Left renal pelvis (tissue), 4 donors: ENCODE measurements around the gene RNF126. TPM values are rescaled to one million over a fixed set of nuclear protein-coding genes. Genes with fewer than 3 reads are reported as not detected.
A peak's percentile ranks its signal among the peaks of the same experiment; 100 is the strongest.
"Not testable (repeated sequence)": the region's sequence is repeated elsewhere in the genome, so short reads cannot be mapped to it uniquely, and the experiment has no call there.

Experiments used
- DNase-seq, 4 donors: peaks; one replicate each; pipeline ENCODE4 v3.0.0-alpha.2; 2013; ENCODE audit warnings: low read depth in 4 of 4, low spot score in 3 of 4
- polyA plus RNA-seq, 4 donors: library from polyadenylated mRNA; unstranded; fragments of 120-200 nt; gene quantifications; one replicate each; pipeline ENCODE4 v1.2.1, GENCODE V29; 2013; ENCODE audit not compliant: insufficient read length in 4 of 4

Gene RNF126
- polyA plus RNA-seq, 4 donors = 19.4 to 37.5 (median 20.5) TPM

DNA sequence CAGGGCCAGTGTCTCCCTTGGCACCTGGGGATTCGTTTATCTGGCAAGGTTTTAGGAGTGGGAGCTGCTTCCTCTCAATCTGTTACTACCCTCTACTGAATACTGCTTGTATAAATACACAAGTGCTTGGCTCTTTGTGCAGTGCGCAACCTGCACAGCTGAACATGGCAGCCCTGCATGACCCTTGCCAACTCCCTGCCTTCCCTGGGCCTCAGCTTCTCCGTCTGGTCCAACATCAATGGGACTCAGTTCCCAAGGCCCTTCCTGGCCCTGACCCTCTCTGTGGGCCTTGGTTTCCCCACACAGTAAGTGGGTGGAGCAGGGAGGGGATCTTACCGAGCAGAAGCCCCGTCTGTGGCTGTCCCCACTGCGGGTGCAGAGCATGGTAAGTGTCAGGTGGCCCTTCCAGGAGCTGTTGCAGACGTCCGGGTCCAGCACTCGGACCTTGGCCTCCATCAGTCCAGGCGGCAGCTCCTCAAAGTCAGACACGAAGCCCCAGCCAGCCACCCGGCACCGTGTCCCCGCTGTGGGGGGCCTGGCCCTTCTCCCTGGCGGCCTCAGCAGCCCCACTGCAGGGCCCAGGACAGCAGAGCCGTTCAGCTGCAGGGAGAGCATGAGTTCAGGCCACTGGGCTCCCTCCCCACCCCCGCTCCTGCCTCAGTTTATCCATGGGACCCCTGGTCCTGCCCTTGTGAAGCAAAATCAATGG, 23.7 kb upstream of the RNF126 start:
- no peak for DNase-seq

DNA sequence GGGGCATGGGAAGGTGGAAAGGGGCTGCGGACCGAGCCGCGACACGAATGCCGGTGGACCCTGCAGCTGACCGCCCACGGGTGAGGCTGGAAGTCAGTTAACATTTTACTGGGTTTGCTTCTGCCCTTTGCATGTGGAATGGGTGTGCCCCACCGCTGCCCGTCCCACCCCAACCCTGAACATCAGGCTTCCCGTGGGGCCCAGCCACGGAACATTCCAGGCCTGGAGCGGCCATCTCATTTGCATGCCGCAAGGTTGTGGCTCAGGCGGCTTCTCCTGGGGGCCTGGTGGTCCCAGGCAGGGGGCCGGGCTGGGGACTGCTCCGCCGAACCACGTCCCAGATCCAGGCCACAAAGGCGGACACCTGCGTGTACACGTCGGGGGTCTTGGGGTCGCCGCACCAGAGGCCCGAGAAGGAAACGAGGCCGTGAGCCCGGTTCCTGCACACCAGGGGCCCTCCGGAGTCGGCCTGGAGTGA, 22.5 kb upstream of the RNF126 start:
- DNase-seq = no peak

DNA sequence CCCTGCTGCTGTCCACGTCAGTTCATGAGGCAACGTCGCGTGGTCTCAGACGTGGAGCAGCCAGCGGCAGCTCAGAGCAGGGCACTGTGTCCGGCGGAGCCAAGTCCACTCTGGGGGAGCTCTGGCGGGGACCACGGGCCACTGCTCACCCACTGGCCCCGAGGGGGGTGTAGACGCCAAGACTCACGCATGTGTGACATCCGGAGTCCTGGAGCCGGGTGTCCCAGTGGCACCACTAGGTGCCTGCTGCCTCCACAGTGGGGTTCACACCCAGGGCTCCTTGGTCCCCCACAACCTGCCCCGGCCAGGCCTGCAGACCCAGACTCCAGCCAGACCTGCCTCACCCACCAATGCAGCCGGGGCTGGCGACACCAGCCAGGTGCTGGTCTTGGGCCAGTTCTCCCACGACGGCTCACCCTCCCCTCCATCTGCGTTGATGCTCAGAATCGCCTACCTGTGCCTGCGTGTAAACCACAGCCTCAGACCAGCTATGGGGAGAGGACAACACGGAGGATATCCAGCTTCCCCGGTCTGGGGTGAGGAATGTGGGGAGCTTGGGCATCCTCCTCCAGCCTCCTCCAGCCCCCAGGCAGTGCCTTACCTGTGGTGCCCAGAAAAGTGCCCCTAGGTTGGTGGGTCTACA, 19.8 kb upstream of the RNF126 start:
- DNase-seq = no peak

DNA sequence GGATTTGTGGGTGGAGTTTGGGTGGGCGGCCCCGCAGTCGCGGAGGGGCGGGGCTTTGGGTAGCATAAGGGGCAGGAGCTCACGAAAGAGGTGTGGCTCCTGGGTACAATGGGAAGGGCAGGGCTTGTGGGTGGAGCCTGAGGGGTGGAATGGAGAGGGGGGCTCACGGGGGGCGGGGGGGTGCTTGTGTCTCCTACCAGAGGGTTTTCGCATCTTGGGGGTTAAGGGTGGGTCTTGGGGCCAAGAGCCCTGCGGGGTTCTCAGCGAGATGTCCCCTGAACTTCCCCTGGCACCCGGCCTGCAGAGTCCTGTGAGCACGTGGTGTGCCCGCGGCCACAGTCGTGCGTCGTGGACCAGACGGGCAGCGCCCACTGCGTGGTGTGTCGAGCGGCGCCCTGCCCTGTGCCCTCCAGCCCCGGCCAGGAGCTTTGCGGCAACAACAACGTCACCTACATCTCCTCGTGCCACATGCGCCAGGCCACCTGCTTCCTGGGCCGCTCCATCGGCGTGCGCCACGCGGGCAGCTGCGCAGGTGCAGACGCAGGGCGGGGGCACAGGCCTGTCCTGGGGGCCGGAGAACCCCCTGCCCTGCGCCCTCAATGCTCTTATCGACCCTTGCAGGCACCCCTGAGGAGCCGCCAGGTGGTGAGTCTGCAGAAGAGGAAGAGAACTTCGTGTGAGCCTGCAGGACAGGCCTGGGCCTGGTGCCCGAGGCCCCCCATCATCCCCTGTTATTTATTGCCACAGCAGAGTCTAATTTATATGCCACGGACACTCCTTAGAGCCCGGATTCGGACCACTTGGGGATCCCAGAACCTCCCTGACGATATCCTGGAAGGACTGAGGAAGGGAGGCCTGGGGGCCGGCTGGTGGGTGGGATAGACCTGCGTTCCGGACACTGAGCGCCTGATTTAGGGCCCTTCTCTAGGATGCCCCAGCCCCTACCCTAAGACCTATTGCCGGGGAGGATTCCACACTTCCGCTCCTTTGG, 18.3 kb upstream of the RNF126 start:
- DNase-seq = no peak

DNA sequence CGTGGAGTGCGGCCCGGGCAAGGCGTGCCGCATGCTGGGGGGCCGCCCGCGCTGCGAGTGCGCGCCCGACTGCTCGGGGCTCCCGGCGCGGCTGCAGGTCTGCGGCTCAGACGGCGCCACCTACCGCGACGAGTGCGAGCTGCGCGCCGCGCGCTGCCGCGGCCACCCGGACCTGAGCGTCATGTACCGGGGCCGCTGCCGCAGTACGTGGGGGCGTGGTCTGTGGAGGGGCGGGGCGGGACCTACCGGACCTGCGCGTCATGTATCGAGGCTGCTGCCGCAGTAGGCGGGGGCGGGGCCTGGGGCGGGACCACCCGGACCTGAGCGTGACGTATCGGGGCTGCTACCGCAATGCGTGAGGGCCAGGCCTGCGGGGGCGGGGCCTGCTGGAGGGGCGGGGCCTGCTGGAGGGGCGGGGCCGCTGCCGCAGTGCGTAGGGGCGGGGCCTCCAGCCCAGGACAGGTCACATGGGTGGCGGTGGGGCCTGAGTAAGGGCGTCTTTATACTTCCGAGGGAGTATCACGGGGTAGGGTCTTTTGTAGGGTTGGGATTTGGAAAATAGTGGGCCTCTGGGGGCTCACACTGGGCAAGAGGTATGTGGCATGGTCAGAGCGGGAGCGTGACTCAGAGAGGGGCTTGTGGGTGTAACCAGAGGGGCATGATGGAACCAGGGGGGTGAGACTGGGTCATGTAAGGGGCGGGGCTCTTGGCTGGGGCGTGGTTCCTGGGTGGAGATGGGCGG, 17.4 kb upstream of the RNF126 start:
- peak; percentile 91 to 93 (median 92) for DNase-seq

DNA sequence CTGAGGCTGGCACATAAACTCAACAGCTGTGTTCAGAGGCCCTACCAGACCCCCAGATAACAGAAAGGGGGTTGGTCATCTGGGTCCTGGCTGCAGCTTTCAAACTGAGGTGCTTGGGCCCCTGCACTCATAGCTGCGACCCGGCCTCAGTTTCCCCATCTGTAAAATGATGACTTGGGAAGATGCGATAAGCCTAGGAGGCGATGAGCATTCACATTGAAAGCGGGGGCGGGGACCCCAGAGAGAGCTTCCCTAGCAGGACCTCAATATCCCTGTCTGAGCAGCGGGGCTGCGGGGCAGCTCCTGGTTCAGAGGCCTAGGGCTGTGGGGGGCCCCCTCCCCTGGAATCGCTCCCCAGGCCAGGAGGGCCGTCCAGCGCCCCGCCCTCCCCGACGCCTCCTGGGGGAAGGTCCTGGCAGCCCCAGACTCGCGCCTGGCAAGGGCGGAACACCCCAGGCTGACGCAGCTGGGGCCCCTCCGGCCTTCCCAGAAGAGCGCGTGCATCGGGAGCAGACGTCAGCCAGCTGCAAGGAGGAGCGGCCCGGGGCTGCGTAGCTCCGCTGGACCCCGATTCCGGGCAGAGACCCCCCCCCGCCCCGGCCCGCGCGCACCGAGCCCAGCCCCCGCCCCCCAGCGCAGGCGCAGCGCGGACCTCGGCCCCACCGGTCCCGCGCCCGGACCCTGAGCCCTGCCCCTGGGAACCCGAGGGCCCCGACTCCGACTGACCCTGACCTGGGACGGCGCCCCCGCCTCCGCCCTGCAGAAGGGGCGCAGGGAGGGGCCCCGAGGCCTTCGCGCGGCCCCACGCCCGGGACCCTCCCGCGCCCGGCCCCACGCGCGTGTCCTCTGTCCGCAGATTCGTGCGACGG, 16.6 kb upstream of the RNF126 start:
- no peak for DNase-seq

DNA sequence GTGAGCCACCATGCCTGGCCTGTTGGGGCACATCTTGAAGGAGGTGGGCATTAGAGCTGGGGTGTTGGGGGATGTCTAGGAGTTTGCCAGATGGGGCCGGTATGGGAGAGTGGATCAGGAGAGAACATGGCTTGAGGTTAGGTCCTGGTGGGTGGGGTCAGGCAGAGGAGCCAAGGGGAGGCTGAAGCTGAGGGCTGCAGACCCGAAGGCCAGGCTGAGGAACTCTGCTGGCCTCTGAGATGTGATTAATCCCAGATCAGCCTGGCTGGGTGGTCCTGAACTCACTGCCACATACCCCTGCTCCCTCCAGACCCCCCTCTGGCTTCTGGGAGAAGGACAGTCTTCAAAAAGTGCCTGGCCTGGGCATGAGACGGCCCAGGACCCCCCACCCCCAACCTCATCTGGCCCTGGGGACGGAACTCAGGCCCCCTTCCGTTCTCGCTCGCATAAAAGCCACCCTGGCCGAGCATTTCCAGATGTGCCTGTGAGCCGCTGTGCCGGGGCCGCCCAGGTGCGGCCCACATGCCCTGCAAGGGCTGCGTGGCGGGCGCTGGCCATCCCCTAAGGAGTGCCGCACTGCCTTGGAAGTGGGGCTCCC, 15.9 kb upstream of the RNF126 start:
- no peak for DNase-seq

DNA sequence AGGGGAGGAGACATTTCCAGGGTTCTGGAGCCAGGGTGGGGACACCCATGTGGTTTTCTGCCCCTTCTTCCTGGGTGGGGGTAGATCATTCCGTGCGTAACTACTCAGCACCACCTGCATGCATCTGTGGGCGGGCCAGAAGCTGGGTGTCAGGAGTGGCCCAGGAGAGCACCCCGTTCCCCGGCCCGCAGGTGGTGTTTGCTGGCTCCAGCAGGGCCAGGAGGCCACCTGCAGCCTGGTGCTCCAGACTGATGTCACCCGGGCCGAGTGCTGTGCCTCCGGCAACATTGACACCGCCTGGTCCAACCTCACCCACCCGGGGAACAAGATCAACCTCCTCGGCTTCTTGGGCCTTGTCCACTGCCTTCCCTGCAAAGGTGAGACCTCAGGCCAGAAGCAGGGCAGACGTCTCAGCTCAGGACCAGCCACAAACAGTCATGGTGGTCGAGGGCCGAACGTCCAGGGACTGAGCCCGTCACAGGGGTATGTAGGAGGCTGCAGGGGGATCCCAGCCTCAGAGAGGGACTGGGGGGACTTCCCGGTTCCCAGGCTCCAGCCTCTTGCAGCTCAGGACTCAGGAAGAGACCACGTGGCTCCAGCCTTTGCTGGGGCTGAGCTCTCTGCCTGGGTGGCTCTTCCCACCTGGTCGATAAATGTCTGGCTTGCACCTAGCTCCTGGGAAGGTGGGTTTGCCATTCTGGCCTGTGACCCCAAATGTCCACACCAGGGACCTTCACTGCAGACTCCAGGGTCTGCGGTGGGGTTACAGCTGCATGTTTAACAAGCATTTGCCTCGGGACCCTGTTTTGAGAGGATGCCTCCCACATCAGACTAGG, 14.8 kb upstream of the RNF126 start:
- no peak for DNase-seq

DNA sequence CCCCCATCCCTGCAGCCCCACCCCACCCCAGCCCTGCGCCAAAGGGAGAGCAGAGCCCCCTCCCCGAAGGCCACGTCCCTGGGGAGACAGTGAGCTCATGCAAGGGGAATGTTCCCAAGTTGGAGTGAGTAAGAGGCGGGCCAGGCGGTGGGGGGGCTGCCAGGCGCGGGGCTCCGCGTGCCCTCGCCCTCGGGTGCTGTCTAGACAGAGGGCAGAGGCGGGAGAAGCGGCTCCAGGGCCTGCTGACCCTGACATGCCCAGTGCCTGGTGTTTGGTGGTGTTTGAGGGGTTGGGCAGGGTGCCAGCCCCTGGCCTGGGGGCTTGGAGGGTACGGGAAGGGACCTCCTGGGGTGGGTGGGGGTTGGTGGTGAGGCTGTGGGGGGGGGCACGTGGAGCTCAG, 14.2 kb upstream of the RNF126 start:
- no peak for DNase-seq

DNA sequence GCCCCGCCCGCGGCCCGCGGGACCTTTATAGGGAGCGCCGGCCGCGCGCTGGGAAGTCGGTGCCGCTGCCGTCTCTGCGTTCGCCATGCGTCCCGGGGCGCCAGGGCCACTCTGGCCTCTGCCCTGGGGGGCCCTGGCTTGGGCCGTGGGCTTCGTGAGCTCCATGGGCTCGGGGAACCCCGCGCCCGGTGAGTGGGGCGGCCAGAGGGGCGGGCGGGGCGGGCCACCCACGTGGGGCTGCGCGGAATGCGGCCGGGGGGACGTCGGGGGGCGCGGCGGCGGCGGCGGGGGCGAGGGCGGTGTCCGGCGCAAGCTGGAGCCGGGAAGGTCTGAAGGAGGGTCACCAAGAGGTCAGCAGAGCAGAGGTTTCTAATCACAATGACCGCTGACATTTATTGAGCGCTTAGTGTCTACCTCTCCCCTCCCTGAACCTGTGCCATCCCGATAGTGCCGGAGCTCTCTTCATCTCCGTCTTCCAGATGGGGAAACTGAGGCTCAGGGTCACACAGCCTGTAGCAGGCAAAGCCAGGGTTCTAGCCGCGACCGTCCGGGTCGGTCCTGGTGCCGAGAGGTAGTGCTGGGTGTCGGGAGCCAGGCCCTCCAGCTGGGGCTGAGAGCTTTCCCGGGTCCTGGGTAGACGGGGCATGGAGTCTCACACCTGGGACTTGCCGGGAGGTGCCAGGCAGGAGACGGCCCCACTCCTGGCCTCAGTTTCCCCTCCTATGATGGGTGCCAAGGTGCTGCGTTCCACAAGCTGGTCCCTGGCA, 13.5 kb upstream of the RNF126 start, which contains the start of gene FSTL3:
Gene FSTL3 (plus strand): TSS at position 54 of the 767 bp plus-strand sequence. CDS start 32 bp downstream, at position 86.
- DNase-seq = no peak

DNA sequence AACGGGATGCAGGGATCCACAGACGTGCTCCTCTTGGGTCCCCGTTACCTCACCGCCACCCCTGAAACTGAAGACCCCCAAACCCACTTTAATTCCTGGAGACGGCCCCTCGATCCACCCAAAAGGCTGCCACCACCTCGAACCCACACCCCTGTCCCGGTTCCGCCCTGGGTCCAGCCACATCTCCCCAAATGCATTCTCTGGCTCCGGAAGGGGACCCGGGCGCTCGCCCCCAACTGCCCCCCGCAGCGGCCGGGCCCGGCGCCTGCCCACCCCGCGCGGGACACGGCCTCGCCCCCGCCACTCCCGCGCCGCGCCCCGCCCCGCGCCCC, 13.0 kb upstream of the RNF126 start:
- no peak for DNase-seq

DNA sequence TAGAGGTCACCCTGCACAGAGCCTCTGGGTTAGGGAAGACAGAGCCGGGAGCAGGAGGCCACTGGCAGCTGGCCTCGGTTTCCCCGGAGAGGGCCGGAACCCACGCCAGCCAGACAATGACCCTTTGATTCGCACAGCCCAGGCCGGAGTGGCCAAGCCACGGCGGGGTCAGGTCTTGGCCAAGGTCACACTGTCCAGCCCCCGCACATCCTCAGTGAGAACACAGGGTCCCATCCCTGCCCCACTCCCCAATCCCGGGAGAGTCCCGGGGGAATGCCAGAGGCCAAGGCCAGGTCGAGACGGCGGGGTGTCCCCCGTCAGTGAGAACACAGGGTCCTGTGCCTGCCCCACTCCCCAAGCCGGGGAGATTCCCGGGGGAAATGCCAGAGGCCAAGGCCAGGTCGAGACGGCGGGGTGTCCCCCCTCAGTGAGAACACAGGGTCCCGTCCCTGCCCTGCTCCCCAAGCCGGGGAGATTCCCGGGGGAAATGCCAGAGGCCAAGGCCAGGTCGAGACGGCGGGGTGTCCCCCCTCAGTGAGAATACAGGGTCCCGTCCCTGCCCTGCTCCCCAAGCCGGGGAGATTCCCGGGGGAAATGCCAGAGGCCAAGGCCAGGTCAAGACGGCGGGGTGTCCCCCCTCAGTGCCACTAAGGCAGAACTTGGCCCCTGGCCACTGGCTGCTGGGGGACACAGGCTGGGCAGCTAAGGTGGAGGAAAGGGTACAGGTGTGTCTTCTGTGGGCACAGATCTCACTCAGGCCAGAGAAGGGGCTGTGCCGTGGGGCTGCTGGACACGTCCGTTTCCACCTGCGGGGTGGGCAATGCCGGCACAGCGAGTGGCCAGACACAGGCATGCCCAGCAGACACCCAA, 11.5 kb upstream of the RNF126 start:
- DNase-seq = no peak

DNA sequence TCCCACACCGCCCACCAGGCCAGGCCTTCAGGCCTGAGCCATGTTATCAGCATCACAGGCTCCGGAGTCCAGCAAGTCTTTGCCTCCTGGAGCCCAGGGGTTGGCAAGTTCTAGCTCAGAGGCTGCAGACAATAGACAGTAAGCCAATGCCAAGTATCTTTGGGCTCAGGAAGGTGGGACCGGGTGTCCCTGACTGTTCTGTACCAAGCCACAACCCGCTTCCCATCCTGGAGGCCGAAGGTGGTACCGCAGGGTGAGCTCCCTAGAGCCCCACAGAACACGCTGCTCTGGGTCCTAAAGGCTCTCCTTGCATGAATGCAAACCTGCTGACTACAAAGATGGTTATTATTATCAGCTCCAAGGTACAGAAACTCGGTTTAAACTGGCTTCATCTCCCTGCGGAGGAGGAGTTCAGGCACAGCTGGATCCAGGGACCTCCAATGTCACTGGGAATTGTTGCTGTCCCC, 7.6 kb upstream of the RNF126 start:
- no peak for DNase-seq

DNA sequence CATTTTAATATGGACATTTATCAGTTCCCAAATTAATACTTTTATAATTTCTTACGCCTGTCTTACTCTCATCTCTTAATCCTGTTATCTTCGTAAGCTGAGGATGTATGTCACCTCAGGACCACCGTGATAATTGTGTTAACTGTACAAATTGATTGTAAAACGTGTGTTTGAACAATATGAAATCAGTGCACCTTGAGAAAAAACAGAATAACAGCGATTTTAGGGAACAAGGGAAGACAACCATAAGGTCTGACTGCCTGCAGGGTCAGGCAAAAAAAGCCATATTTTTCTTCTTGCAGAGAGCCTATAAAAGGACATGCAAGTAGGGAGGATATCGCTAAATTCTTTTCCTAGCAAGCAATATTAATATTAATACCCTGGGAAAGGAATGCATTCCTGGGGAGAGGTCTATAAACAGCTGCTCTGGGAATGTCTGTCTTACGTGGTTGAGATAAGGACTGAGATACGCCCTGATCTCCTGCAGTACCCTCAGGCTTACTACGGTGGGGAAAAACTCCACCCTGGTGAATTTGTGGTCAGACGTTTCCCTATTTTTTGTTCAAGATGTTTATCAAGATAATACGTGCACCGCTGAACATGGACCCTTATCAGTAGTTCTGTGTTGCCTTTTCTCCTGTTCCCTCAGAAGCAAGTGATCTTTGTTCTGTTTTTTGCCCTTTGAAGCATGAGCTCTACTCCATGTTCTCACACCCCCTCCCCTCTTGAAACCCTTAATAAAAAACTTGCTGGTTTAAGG, 5.8 kb upstream of the RNF126 start:
- DNase-seq = not testable (repeated sequence)

DNA sequence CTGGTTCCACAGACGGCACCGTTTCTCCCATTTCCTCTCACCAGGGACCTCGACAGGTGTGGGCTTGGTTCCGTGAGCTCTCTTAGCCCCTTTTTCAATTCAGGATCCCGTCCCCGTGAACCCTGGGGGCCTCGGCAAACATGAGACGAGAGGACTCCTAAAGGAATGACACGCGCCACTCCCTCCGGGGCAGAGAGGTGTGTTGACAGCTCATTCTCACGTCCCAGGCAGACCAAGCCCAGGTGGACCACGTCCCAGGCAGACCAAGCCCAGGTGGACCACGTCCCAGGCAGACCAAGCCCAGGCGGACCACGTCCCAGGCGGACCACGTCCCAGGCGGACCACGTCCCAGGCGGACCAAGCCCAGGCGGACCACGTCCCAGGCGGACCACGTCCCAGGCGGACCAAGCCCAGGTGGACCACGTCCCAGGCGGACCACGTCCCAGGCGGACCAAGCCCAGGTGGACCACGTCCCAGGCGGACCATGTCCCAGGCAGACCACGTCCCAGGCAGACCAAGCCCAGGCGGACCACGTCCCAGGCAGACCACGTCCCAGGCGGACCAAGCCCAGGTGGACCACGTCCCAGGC, 4.1 kb upstream of the RNF126 start:
- not testable (repeated sequence) for DNase-seq
